HG02678 (cell line): ENCODE results near the gene PRKCH.
A peak's percentile ranks its signal among the peaks of the same experiment; 100 is the strongest.

Experiments
- ATAC-seq: cut with Tn5 transposase; IDR thresholded peaks from one replicate; pipeline ENCODE4 v1.9.1; 2021; ENCODE audit warnings: mild to moderate bottlenecking, moderate library complexity; ENCODE audit not compliant: unreplicated experiment

PRKCH gene

DNA sequence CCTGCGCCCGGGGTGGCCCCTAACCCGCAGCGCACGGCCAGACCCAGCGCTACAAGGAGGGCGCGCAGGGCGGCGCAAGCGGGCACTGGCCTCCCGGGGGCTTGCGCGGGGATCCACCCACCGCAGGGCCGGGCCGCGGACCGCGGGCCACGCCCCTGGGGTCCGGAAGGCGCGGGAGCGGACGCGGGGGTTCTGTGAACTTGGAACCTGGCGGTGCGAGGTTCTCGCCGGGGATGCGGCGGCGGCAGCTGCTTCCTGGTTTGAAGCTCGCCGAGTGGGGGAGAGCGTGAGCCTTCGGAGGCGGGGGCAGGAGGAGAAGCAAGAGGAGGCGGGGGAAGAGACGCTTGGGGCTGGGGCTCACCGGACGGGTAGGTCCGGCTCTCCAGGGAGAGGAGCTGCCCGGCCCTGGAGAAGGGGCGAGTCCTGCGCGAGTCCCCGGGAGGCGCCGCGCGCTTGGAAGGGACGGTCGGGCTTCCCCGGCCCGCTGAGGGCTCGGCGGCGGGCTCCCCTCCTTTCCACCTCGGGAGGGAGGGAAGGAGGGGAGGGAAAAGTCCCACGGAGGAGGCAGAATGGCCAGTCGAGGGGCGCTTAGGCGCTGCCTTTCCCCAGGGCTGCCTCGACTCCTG is at the start of gene PRKCH:
Gene PRKCH (plus strand): TSS at position 195 of the 626 bp plus-strand sequence. CDS start 523 bp downstream, outside the sequence.
- peak; percentile 57 for ATAC-seq

DNA sequence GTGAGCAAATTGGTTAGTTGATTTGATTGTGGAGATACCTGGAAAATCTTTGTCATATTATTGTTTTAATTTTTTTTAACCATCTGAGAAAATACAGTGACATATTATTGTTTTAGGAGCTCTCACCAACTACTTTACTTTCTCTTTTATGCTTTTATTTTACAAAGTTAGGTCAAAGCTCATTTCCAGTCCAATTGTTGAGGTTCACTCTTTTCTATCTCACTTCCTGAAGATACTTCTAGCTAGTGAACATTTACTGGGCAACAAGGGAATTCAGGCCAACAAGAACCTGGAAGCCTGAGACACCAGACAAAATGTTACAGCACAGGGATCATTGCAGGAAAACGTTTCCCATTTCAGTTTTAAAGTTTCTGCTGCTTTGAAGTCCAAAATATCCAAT is 44.1 kb upstream of the PRKCH start:
- ATAC-seq = no peak

DNA sequence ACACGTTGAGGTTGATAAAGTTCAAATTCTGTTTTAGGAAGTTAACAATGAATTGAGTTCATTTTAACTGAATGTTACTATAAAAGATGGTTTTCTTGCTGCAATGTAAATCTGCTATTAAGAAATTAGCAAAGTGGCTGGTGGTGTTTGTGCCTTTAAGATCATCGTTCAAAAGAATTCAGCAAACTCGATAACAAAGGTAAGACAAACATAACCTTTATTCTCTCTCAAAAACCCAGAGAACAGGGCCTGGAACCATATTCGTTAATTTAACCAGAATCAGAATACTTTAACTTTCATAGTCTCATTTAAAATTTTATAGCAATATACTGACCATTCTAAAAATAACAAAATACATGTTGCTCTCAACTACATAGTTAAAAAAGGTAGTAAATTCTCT is 43.6 kb upstream of the PRKCH start:
- ATAC-seq = no peak

DNA sequence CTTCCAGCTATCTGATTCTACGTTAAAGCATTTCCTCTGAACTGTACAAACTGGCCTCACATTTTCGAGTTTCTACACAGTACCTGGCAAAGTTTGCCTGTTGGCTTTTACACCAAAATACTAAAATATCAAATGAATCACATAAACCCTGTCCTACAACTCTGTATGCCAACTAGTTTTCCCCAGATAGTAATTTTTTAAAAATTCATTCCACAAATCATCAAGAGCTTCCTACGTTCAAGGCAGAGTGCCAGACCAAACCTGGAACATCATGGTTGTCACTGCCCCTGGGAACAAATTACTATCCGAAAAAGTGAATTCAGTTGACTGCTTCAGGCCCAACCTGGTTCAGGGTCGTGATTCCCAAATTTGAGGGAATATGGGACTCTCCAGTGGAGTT is 42.3 kb upstream of the PRKCH start:
- no peak for ATAC-seq

DNA sequence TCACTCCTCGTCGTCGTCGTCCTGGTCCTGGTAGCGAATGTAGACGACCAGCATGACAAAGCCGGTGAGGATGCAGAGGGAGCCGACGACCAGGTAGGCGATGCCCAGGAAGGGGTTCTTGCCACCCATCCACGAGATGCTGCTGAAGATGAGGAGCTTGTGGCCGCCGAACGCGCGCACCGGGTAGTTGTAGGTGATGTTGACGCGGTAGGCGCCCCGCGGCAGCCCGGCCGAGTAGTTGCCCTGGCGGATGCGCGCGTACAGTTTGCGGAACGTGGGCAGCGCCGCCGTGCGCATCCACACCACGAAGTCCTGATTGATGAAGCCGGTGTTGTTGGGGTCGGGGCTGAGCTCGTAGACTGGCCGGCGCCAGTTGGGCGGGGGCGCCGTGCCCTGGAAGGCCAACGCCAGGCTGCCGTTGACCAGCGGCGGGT is 41.3 kb upstream of the PRKCH start:
- no peak for ATAC-seq

DNA sequence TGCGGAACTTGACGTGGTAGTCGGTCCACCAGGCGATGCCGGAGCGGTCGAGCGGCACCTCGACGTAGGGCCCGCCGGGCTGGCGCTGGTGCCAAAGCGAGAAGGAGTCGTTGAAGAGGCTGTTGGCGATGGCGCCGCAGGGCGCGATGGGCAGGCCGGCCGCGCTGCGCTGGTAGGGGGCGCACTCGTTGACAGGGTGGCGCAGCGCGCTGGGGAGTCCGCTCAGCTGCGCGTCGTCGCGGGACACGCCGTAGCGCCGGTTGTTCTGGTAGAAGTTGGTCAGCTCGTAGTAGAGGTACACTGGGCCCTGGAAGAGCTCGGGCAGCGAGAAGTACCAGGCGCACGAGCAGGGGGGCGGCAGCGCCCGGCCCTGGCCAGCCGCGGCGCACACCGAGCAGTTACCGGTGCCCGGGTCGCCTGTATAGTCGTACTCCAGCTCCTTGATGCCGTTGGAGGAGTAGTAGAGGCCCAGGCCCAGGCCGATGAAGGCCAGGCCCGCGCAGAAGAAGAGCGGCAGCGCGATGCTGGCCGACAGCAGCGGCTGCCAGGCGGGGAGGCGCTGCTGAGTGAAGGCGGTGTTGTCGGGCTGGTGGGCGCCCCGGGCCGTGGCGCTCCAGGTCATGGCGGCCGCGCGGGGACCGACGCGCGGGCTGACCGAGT is 40.7 kb upstream of the PRKCH start:
- no peak for ATAC-seq

DNA sequence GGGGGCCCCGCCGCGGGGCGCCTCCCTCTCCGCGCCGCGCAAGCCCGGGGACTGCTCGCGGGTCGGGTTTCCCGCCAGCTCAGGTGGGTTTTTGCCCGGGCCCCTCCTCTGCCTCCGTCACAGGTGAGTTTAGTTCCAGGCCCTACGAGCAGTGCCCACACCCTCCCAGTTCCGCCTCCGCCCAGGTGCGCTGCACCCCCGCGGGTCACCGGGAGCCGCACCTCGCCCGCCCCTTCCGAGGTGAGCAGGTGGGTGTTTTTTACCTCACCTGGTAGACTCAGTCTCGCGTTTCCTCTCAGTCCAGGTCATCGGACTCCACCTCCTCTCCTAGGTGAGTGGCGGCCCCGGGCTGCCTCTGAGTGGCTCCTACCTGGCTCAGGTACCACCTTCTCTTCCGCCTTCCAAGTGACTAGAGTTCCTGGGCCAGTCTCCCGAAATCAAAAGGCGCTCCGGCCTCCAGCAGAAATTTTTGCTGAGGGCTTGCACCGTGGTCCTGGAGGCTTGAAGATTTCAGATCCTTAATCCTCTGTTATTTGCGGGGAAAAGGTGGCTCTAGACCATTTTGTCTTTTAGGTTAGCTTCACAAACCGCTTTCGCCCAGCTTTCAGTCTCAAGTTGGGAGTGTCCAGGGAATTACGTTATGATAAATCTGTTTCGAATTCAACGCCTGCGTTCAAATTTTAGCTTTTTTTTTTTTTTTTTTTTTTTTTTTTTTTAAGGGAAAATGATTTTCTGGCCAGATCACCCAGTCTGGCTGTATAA is 40.0 kb upstream of the PRKCH start, which contains the start of gene TMEM30B:
Gene TMEM30B (minus strand): TSS at position 153 of the 762 bp plus-strand sequence. CDS start 191 bp downstream, outside the sequence.
- ATAC-seq = no peak

DNA sequence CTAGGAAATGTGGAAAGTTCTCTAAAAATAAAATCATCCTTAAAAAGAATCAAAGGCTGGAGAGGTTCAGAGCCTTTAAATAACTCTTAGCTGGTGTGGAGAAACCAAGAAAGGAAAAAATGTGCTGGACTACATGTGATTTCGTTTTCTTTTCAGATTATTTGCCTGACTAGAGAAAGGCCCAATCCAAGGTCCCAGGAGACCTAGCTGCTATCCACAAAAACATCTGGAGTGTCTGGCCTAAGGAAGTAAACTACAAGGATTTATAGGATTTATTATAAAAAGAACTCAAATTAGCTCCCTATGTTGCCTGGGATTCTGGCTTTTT is 39.5 kb upstream of the PRKCH start:
- ATAC-seq = no peak

DNA sequence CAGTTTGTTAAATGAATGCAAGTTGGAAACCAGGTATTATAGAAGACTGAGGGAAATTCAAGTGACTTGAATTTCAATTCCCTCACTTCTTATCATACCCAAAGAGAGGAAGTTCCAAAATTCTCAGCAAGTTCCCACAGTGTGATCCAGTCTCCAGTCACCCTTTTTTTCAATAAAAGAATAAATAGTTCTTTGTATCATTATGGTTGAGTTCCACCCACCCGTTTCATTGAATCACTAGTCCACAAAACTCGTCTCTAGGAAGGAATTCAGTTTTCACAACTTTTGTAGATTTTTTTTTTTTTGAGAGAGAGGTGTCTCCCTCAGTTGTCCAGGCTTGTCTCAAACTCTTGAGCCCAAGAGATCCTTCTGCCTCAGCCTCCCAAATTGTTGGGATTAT is 38.6 kb upstream of the PRKCH start:
- no peak for ATAC-seq

DNA sequence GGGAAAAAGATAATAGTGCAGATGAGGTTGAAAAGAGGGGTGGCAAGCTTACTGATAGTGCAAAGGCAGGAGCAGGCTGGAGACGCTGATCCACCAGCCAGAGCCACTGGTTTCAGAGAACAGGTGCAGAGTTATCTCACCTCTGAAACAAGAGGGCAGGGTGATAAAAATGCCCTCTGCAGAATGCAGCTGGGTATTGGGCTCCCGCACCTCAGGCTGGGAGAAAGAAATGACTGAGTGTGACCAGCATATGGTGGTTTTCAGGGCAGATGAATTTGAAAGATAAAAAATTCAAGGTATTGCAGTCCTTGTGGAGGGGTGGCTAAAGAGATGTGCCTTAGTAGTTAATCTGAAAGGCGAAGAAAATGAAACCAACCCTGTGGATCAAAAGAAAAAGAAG is 37.4 kb upstream of the PRKCH start:
- no peak for ATAC-seq

DNA sequence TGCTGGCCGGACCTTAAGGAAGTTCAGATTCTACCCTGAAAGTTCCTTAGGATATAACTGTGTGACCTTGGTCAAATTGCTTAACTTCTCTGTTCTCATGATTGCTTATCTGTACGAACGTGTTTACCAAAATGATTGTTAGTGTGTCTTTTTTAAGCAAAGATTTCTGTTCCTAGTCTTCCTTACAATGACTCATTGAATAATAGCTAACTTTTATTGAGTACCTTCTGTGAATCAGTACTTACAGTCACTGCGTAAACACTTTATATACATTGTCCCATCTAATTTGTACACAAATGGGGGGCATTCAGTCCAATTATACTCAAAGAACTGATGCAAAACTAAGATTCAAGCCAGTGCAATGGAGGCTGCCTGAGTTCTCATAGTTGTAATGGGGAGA is 36.0 kb upstream of the PRKCH start:
- no peak for ATAC-seq

DNA sequence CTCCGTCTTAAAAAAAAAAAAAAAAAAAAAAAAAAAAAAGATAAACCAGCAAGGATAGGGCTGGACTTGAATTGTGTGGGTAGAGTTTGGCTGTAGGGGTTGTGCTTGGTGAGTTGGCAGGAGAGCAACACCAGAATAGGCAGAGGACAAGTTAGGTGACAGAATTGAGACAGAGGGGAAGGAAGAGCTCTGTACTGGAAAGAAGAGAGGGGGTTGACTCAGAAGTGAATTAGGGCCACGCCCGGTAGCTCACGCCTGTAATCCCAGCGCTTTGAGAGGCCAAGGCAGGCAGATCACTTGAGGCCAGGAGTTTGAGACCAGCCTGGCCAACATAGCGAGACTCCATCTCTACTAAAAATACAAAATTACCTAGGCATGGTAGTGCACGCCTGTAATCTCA is 34.2 kb upstream of the PRKCH start:
- ATAC-seq = no peak

DNA sequence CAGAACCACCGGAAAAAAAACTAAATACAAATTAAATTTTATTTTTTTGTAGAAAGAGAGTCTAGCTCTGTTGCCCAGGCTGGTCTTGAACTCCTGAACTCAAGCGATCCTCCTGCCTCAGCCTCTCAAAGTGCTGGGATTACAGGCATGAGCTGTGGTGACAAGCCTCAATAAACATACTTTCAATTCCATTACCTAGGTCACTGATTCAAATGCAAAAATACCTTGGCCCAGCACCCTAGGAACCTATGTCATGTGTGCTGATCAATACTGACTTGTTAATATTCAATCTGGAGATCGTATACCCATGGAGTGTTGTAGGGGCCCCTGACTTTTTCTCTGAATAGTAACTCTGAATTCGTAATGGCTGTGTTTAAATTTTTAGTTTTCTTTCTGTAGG is 33.2 kb upstream of the PRKCH start:
- no peak for ATAC-seq

DNA sequence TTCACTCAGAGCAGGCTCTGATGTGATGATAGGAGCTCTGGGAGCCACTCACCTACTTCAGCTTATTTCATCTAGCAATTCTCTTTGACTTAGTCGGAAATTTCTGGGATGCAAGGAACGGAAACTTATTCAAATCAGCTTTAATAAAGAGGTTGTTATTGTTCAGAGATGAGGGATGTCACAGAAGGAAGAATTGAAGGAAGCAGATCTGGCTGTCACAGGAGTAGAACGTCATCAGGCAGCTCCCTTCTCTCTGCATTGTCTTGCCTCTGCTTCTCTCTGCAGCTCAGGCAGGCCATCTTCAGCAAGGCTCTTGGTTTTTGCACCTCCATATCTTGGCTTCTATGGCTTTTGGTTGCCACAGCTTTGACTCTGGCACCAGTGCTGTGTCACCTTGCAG is 32.7 kb upstream of the PRKCH start:
- ATAC-seq = no peak

DNA sequence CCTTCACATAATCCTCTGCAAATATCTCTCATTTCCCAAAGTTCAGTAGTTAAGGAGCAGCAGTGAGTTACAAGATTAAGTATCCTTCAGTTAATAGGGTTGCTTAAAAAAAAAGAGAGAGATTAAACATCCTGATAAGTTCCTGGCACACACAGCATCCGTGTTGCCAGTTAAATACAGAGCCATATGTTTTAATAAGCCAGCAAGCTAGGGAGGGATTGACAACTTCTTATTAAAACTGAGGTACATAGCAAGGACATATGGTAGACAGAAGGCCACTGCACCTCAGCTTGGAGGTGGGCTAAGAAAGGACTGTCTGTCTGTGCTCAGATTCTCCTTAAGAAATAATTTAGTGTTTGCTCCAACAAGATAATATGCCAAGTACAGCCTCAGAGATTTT is 30.7 kb upstream of the PRKCH start:
- ATAC-seq = no peak

DNA sequence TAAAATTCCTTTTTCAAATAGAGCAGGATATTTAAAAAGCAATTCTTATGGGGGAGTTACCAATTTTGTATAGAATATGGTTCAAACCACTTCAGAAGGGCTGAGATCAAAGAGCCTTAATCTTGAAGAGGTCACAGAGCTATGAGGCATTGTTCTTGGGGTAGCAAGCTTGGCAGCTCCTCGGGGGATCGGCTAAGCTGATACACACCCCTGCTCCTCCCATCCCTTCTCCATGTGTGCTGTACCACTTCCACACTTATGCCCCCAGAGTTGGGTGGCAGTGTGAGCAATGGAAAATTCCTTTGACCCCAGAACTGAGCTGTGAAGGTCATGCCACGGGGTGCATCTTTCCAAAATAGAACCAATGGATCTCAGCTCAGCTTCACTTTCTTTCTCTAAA is 25.2 kb upstream of the PRKCH start:
- no peak for ATAC-seq

DNA sequence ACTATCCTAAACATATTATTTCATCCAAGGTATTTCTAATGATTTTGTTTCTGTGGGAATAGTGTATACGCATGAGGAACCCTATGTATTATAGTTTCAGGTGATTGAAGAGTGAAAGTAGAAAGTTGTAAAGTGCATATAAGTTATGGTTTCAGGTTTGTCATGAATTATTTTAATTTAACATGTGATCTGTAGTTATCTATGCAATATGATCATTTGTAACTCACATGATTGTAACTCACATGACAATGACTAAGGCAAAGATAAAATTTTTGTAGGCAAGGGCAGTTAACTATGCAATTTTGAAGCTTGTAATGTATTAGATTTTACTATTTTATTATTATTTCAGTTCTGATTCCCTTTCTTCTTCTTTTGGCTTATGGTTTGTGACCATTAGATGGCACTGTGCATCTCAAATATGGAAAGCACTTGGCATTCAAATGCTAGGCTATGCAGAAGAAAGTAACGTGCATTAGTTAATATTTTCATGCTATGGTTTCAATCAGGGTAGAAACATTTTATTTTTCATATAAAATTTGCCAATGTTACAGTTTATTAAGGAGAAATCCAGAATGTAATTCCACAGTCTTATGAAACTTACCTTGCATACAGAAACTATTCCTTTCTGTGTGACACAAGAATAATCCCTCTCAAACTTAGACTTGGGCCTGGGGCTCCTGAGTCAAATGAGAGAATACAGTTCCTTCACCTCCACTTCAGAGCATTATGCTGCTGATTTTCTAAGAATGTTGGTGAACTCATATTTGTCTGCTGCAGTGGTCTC is 24.5 kb upstream of the PRKCH start:
- ATAC-seq = no peak

DNA sequence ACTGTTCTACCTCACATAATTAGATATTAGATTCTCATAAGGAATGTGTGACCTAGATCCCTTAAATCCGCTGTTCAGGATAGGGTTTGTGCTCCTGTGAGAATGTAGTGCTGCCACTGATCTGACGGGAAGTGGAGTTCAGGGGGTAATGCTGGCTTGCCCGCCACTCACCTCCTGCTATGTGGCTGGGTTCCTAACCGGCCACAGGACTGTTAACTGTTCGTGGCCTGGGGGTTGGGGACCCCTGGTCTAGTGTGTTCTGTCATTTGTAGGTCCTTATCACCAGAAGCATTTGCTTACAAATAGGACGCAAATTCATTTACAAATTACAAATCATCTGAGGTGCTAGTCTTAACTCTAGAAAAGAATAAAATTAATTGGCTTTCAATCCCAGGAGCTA is 23.8 kb upstream of the PRKCH start:
- no peak for ATAC-seq

DNA sequence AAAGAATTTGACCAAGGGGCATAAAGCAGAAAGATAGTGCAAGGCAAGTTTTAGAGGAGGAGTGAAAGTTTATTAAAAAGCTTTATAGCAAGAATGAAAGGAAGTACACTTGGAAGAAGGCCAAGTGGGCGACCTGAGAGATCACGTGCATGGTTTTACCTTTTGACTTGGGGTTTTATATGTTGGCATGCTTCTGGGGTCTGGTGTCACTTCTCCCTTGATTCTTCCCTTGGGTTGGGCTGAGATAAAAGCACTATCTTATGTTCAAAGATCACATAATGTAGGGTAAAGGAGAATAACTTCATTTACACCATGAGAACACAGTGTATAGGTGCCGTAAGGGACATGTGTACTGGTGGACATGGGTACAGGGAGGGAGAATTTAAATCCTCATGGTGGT is 22.6 kb upstream of the PRKCH start:
- no peak for ATAC-seq

DNA sequence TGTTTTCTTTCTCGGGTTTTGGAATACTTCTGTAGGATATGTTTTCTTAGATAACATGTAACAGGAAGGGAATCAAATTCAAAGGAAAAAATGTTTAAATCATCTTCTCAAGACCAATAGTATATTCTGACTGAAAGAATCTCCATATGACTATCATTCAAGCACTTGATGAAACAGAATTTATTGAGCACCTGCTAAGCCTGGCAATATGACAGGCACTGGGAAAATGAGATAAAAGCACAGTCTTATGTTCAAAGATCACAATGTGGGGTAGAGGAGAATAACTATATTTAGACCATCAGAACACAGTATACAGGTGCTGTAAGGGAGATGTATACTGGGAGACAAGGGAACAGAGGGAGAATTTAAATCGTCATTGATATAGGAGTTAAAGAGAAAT is 21.2 kb upstream of the PRKCH start:
- ATAC-seq = no peak

DNA sequence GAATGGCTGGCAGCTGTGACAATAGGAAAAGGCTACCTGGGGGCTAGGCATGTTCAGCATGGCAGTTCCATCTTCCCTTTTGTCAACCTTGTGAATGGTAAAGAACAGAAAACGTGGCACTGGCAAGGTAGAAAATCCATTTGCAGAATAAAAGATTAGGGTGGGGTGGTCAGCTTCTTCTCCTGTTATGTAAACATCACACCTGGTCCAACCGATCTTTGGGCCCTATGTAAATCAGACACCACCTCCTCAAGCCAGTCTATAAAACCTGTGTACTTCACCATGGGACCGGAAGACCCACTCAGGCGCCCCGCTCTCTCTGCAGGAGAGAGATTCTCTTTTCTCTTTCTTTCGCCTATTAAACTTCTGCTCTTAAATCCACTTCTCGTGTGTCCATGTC is 20.6 kb upstream of the PRKCH start:
- no peak for ATAC-seq
